ENCODE results near the gene SLC15A2.

Gene SLC15A2

DNA sequence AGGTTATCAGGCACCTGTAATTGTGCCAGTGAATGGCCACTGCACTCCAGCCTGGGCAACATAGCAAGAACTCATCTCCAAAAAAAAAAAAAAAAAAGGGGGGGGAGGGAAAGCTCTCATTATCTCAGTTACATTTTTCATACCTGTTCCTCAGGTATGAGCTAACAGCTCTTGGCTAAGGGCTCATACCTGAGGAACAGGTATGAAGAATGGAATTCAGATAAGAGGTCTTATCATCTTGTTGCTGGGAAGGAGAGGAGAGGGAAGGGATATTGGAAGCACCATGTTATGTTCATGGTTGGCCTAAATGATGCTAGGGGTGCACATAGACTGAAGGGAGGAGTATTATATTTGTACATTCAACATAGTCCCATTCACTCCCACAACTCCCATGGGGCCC, 2.6 kb downstream of the SLC15A2 start:
- TF ChIP-seq, protein P1, sequence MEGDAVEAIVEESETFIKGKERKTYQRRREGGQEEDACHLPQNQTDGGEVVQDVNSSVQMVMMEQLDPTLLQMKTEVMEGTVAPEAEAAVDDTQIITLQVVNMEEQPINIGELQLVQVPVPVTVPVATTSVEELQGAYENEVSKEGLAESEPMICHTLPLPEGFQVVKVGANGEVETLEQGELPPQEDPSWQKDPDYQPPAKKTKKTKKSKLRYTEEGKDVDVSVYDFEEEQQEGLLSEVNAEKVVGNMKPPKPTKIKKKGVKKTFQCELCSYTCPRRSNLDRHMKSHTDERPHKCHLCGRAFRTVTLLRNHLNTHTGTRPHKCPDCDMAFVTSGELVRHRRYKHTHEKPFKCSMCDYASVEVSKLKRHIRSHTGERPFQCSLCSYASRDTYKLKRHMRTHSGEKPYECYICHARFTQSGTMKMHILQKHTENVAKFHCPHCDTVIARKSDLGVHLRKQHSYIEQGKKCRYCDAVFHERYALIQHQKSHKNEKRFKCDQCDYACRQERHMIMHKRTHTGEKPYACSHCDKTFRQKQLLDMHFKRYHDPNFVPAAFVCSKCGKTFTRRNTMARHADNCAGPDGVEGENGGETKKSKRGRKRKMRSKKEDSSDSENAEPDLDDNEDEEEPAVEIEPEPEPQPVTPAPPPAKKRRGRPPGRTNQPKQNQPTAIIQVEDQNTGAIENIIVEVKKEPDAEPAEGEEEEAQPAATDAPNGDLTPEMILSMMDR (IDR thresholded peaks at IDR 0.05; ENCODE audit: extremely low read depth, missing control alignments): no peak
- DNase-seq (ENCODE audit: low spot score): no peak

DNA sequence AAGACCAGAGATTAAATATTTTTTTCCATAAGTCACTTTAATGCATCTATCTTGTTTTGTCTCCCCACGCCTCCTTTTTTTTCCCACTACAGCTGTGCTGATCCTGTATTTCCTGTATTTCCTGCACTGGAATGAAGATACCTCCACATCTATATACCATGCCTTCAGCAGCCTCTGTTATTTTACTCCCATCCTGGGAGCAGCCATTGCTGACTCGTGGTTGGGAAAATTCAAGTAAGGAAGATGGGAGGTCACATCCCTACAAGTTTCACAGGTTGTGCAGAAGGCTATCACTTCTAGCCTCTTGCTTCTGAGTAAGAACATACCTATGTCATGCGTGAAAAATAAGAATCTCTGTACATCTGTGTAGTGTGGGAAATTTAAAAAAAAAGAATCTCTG, 3.1 kb downstream of the SLC15A2 start:
- TF ChIP-seq, protein P1 (IDR thresholded peaks at IDR 0.05; ENCODE audit: extremely low read depth, missing control alignments): no peak
- DNase-seq (ENCODE audit: low spot score): no peak

DNA sequence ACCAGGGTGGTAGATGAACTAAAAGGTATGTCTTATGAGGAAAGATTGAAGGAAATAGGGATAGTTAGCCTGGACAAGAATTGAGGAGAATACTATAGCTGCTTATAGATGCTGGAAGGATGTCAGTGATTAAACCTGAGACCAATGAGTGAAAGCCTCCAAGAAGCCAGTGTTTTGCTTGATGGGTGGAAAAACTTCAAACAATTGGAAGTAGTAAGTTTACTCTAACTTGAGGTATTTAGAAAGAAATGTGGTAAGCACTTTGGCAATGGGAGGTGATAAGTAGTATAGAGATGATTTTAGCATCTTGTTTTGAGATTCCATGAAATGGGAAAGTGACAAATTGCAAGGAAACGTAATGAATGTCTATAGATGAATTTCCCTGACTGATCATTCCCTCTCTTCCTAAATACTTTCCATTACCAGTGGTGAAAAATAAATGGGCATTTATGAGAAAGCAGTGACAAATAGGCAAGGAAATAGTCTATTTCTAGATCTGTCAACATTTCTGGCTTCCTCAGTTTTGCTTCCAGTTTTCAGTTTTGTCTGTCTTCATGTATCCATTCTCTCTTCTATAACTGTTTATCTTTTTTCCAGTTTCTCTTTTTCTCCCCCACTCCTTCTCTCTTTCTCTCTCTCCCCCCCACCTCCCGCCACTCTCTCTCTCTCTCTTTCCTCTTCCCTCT, 19.2 kb downstream of the SLC15A2 start:
- DNase-seq (ENCODE audit: low spot score): no peak
- TF ChIP-seq, protein P1 (IDR thresholded peaks at IDR 0.05; ENCODE audit: extremely low read depth, missing control alignments): no peak

DNA sequence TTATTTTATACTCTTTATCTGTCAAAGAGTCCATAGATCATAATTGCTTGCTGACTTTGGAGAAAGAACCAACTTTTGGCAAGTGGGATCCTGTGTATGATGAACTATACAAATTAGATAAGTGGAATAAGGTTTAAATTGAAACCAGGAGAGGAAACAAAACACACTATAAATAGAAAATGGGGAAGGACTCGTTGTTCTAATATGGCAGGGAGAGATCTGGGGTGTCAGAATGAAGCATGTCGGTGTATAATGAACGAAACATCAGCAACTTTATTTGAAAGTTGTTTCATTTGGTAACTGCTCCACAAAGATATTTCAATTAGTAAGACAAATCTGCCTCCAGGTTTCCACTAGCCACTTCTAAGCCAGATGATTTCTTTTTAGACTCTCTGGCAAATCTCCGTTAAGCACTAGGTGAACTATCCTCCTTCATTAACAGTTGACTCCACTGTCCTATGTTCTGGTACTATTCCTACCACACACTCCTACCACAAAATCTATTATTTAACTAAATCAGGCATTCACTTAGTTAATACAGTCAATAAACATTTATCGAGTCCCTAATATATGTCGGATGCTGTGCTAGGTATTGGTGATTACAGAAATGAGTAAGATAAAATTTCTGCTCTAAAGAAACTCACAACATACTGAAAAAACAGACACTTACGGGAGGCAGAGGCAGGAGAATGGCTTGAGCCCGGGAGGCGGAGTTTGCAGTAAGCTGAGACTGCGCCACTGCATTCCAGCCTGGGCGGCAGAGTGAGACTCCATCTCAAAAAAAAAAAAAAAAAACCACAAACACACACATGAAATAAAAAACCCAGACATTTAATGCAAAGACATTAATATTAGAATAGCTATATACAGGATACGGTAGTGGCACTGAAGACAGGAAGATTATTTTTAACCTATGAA, 20.1 kb downstream of the SLC15A2 start:
- DNase-seq (ENCODE audit: low spot score): no peak
- TF ChIP-seq, protein P1 (IDR thresholded peaks at IDR 0.05; ENCODE audit: extremely low read depth, missing control alignments): no peak

DNA sequence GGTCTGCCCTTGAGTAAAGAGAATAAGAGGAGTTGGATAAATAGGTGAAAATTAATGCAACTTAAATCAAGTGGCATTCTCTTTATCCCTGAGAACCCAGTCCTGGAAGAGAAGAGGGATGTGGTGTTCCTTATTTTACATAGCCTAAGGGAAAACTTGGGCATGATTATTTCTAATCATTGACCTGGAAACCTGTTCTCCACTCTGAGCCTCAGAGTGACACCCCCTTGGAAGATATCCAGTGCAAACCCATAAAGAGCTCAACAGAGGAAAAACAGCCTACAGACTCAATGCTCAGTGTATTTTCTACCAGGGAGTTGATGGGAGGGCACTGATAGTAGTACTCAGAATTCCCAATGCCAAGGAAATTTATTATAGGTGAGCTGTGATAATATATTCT, 22.0 kb downstream of the SLC15A2 start:
- DNase-seq (ENCODE audit: low spot score): no peak

DNA sequence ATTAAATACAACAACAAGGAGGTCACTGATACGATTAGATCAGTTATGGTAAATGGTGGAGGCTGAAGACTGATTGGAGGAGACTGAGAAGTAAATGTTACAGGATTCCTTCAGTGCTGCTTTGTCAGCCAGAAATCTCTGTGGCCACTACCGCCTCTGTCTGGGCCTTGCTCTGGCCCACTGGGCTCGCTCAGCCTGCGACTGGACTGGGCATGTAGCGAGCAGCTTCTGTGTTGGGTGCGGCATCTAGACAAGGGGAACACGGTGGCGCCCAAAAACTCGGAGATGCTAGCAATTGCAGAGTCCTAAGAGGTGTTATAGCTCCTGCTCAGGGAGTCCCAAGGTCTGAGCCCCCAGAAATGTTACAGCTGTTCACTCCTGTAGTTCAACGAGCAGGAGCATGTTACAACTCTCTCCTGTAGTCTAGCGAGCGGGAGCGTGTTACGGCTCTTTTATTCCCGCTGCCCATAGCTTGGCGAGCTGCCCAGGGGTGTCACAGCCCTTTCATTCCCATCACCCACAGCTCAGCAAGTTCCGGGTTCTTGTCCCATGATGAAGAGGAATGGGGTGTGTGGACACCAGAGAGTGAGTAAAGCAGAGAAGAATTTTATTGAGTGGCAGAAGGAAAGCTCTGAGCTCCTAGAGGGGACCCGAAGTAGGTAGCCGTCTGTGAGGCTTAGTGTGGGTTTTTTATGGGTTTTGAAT, 24.7 kb downstream of the SLC15A2 start:
- no peak for DNase-seq (ENCODE audit: low spot score)
- TF ChIP-seq, protein P1 (IDR thresholded peaks at IDR 0.05; ENCODE audit: extremely low read depth, missing control alignments): no peak

More for the DNA sequence above, 22.0 kb downstream of the SLC15A2 start:
- TF ChIP-seq, protein P1 (IDR thresholded peaks at IDR 0.05; ENCODE audit: extremely low read depth, missing control alignments): no peak
